Kidney (tissue), 14 donors: ENCODE data around the gene NR6A1. TPM values are rescaled to one million over a fixed set of nuclear protein-coding genes. Genes with fewer than 3 reads are reported as not detected.

ENCODE experiments used
- DNase-seq, 5 donors: peaks; one replicate each; pipeline ENCODE4 v3.0.0-alpha.2; 2013 to 2020
- FAIRE-seq: peaks from 2 replicates; lab custom pipeline; 2012; peaks lifted over from hg19 to GRCh38; lab: Jason Lieb, UNC
- H3K27ac ChIP-seq, 2 donors: one replicate each; pipeline ENCODE4 v1.7.0; 2013; ENCODE audit warnings: low read depth in 2 of 2, low read length in 2 of 2, inconsistent platforms in 1 of 2
- H3K27me3 ChIP-seq: one replicate; pipeline ENCODE4 v1.7.1; 2013; ENCODE audit warnings: low read length, inconsistent platforms; ENCODE audit not compliant: control insufficient read depth, insufficient read depth
- H3K36me3 ChIP-seq, 3 donors: one replicate each; pipeline versions ENCODE4 v1.7.0 to v1.7.1; 2013; ENCODE audit warnings: low read length in 3 of 3, control low read depth in 1 of 3, inconsistent platforms in 1 of 3; ENCODE audit not compliant: insufficient read depth in 3 of 3, control insufficient read depth in 2 of 3
- H3K4me1 ChIP-seq, 3 donors: one replicate each; pipeline versions ENCODE4 v1.7.0 to v1.7.1; 2013; ENCODE audit warnings: low read length in 3 of 3, inconsistent platforms in 1 of 3, low read depth in 1 of 3; ENCODE audit not compliant: control insufficient read depth in 2 of 3, insufficient read depth in 2 of 3
- H3K4me3 ChIP-seq, 3 donors: one replicate each; pipeline versions ENCODE4 v1.7.0 to v1.8.1; 2013; ENCODE audit warnings: low read length in 3 of 3, control low read depth in 1 of 3, inconsistent platforms in 1 of 3
- H3K9ac ChIP-seq, 3 donors: one replicate each; pipeline versions ENCODE4 v1.7.0 to v1.7.1; 2013; ENCODE audit warnings: low read length in 3 of 3, control low read depth in 1 of 3, inconsistent platforms in 1 of 3
- H3K9me3 ChIP-seq, 3 donors: one replicate each; pipeline versions ENCODE4 v1.7.0 to v1.7.1; 2013; ENCODE audit warnings: low read length in 3 of 3, control low read depth in 1 of 3, inconsistent platforms in 1 of 3; ENCODE audit not compliant: control insufficient read depth in 2 of 3, insufficient read depth in 1 of 3
- CTCF ChIP-seq: IDR thresholded peaks from 3 replicates; pipeline ENCODE4 v1.5.1; 2012; ENCODE audit warnings: mild to moderate bottlenecking, moderate library complexity, borderline replicate concordance; ENCODE audit not compliant: insufficient read depth; ENCODE audit errors: extremely low read depth
- intact Hi-C: fragments of 100-400 bp; cut with DNase I; formaldehyde crosslinking; loops from one replicate; pipeline ENCODE4 v1.11.1; 2022
- polyA plus RNA-seq: library from polyadenylated mRNA; stranded (reverse); fragments of 350-450 nt; fragmentation: Illumina TruSeq; extraction: RNeasy Lipid Tissue Mini Kit (QIAGEN cat#74804); gene quantifications from one replicate; pipeline ENCODE4 v1.2.3, GENCODE V29; 2014; ENCODE audit warnings: low read depth, low replicate concordance; ENCODE audit not compliant: insufficient read depth
- total RNA-seq: library from RNA; stranded (reverse); fragmentation: NEBNext Ultra II Directional; extraction: Animal tissue kit (Norgen Biotek cat#: 25700); gene quantifications from one replicate; pipeline ENCODE4 v1.2.1, GENCODE V29; 2021
- donor health status: control.
- donor health status: control.
- donor health status: control.
- donor health status: control.
- donor health status: control.
- donor health status: DM: yes; HTN: yes; CAD: no.
- donor health status: Normal renal cell carcinoma (clear cell type).

The NR6A1 gene
- total and polyA plus RNA-seq, 2 donors from 2014 or later, result 1.2 to 3.5 TPM

- peaks cover 18% of the 10 kb centered on the region for H3K27me3 ChIP-seq
- TF ChIP-seq CTCF, result no peak
- no peaks in the 10 kb centered on the region for H3K4me1 ChIP-seq
- intact Hi-C loops, result no loop called here
- H3K4me3 ChIP-seq, result no peak overlapping the region
- no peak overlapping the region for H3K27ac ChIP-seq
- no peak for FAIRE-seq
- no peaks in the 10 kb centered on the region for H3K9me3 ChIP-seq
- no peaks in the 10 kb centered on the region for H3K36me3 ChIP-seq
- H3K9ac ChIP-seq, result no peak overlapping the region
- DNase-seq, result peak in 1 of 5 donors; percentile 49
These were observed 272.5 kb downstream of the NR6A1 start for GRCh38 chr9:124498499-124499146.

- Histone ChIP-seq H3K4me3 (no peak overlapping the region), H3K9ac (no peak overlapping the region), H3K27me3 (peaks cover 16% of the 10 kb centered on the region), H3K36me3 (no peaks in the 10 kb centered on the region), H3K4me1 (no peaks in the 10 kb centered on the region), H3K9me3 (no peaks in the 10 kb centered on the region), H3K27ac (no peak overlapping the region)
- FAIRE-seq (no peak), DNase-seq (no peak)
- intact Hi-C loops, result no loop called here
- TF ChIP-seq CTCF, result no peak
These were observed 273.1 kb downstream of the NR6A1 start for GRCh38 chr9:124498040-124498439.

GRCh38 chr9:124497441-124497840 lies 273.7 kb downstream of the NR6A1 start:
- Histone ChIP-seq H3K36me3 (no peaks in the 10 kb centered on the region), H3K9me3 (no peaks in the 10 kb centered on the region), H3K4me1 (no peaks in the 10 kb centered on the region), H3K27ac (no peak overlapping the region), H3K27me3 (peaks cover 12% of the 10 kb centered on the region), H3K9ac (no peak overlapping the region), H3K4me3 (no peak overlapping the region)
- peak in 1 of 5 donors; percentile 35 for DNase-seq
- TF ChIP-seq CTCF, result no peak
- intact Hi-C loops, result no loop called here
- FAIRE-seq, result no peak
